GM19351 (cell line): ENCODE data around the gene TMEM158.
A peak's percentile ranks its signal among the peaks of the same experiment; 100 is the strongest.

Source experiments
- ATAC-seq: cut with Tn5 transposase; IDR thresholded peaks from one replicate; pipeline ENCODE4 v1.9.1; 2021; ENCODE audit warnings: mild to moderate bottlenecking, moderate library complexity; ENCODE audit not compliant: unreplicated experiment

Gene TMEM158

GRCh38 chr3:45234250-45234649 is 8.2 kb upstream of the TMEM158 start:
- ATAC-seq: no peak

- ATAC-seq: no peak
Observed at GRCh38 chr3:45232521-45232920, 6.4 kb upstream of the TMEM158 start.

- no peak for ATAC-seq
Observed at GRCh38 chr3:45227946-45228345, 1.9 kb upstream of the TMEM158 start.

GRCh38 chr3:45227071-45227820 is 1.2 kb upstream of the TMEM158 start:
- no peak for ATAC-seq

- peak; percentile 39 for ATAC-seq
Observed at GRCh38 chr3:45225465-45226205, 452 bp downstream of the TMEM158 start.

- ATAC-seq: peak; percentile 30
Observed at GRCh38 chr3:45224824-45225464, 1.1 kb downstream of the TMEM158 start.

GRCh38 chr3:45223889-45224727 is 2.0 kb downstream of the TMEM158 start:
- no peak for ATAC-seq

GRCh38 chr3:45219694-45220093 is 6.4 kb downstream of the TMEM158 start:
- no peak for ATAC-seq

GRCh38 chr3:45218578-45219390 is 7.3 kb downstream of the TMEM158 start:
- ATAC-seq: no peak

GRCh38 chr3:45216021-45216609 is 10.0 kb downstream of the TMEM158 start:
- no peak for ATAC-seq

GRCh38 chr3:45215466-45215865 is 10.6 kb downstream of the TMEM158 start:
- no peak for ATAC-seq

- ATAC-seq: no peak
Observed at GRCh38 chr3:45214061-45214680, 11.9 kb downstream of the TMEM158 start.

- no peak for ATAC-seq
Observed at GRCh38 chr3:45212095-45212468, 14.0 kb downstream of the TMEM158 start.

- ATAC-seq: no peak
Observed at GRCh38 chr3:45211466-45212094, 14.5 kb downstream of the TMEM158 start.

- peak; percentile 50 for ATAC-seq
Observed at GRCh38 chr3:45210308-45211041, 15.6 kb downstream of the TMEM158 start.

- no peak for ATAC-seq
Observed at GRCh38 chr3:45209526-45209925, 16.6 kb downstream of the TMEM158 start.

GRCh38 chr3:45208586-45208985 is 17.5 kb downstream of the TMEM158 start:
- ATAC-seq: no peak

- no peak for ATAC-seq
Observed at GRCh38 chr3:45207446-45207845, 18.6 kb downstream of the TMEM158 start.
